ENCODE data around the gene IFNA8.

DNA sequence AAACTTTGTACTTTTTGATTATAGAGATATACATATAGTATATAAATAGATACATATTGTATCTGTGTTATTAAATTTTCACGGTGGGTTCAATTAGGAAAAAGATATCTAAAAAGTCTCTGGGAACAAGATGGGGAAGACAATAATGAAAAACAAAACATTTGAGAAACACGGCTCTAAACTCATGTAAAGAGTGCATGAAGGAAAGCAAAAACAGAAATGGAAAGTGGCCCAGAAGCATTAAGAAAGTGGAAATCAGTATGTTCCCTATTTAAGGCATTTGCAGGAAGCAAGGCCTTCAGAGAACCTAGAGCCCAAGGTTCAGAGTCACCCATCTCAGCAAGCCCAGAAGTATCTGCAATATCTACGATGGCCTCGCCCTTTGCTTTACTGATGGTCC is 31.2 kb downstream of the IFNA8 start, which contains the start of gene IFNA1:
- TF ChIP-seq, protein P1, sequence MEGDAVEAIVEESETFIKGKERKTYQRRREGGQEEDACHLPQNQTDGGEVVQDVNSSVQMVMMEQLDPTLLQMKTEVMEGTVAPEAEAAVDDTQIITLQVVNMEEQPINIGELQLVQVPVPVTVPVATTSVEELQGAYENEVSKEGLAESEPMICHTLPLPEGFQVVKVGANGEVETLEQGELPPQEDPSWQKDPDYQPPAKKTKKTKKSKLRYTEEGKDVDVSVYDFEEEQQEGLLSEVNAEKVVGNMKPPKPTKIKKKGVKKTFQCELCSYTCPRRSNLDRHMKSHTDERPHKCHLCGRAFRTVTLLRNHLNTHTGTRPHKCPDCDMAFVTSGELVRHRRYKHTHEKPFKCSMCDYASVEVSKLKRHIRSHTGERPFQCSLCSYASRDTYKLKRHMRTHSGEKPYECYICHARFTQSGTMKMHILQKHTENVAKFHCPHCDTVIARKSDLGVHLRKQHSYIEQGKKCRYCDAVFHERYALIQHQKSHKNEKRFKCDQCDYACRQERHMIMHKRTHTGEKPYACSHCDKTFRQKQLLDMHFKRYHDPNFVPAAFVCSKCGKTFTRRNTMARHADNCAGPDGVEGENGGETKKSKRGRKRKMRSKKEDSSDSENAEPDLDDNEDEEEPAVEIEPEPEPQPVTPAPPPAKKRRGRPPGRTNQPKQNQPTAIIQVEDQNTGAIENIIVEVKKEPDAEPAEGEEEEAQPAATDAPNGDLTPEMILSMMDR (IDR thresholded peaks at IDR 0.05; ENCODE audit: insufficient read depth, low read length, poor library complexity, severe bottlenecking): no peak
- no peak for TF ChIP-seq EZH2phosphoT487 (conservative IDR thresholded peaks at IDR 0.05; ENCODE audit: low read length)

Measured in SU-DHL-6 (cell line).